ENCODE measurements around the gene FOCAD.

GRCh38 chr9:20925256-20926045 lies 241.4 kb downstream of the FOCAD start:
- TF ChIP-seq CTCF (IDR thresholded peaks at IDR 0.05; ENCODE audit: low read depth, low read length, poor library complexity, severe bottlenecking), result no peak
- TF ChIP-seq EZH2phosphoT487 (IDR thresholded peaks at IDR 0.05; ENCODE audit: borderline replicate concordance, low read length), result no peak

All from DOHH2 (cell line).